Measurements from ENCODE around the gene GDF7. TPM values are rescaled to one million over a fixed set of nuclear protein-coding genes. Genes with fewer than 3 reads are reported as not detected.

Gene GDF7
- total and polyA plus RNA-seq, 4 donors, result 0.89 to 7.2 (median 3.3) TPM

GRCh38 chr2:20623741-20624155, 43.2 kb upstream of the GDF7 start:
- Histone ChIP-seq H3K9ac (ENCODE audit: low read depth in 1 of 2, low read length in 2 of 2) (no peak overlapping the region), H3K27me3 (ENCODE audit: control insufficient read depth in 4 of 4, insufficient read depth in 4 of 4, low read length in 3 of 4) (no peaks in the 10 kb centered on the region), H3K27ac (ENCODE audit: low read depth in 1 of 2, low read length in 2 of 2) (no peak overlapping the region), H3K36me3 (ENCODE audit: control insufficient read depth in 4 of 4, insufficient read depth in 3 of 4, low read depth in 1 of 4, low read length in 3 of 4) (peaks cover 0 to 18% (median 9%) of the 10 kb centered on the region in 4 donors), H3K9me3 (ENCODE audit: control insufficient read depth in 4 of 4, low read length in 3 of 4) (no peaks in the 10 kb centered on the region), H3K4me3 (ENCODE audit: low read depth in 1 of 3, low read length in 3 of 3) (no peak overlapping the region), H3K4me1 (ENCODE audit: control insufficient read depth in 4 of 4, insufficient read depth in 4 of 4, low read length in 3 of 4) (peaks cover 0 to 2% (median under 1%) of the 10 kb centered on the region in 4 donors)
- TF ChIP-seq FOXA2 (IDR thresholded peaks at IDR 0.05) (no peak), CTCF (IDR thresholded peaks at IDR 0.05; ENCODE audit: low read depth, low read length, missing input control) (no peak), TAF1 (conservative IDR thresholded peaks at IDR 0.05) (no peak), FOXA1 (IDR thresholded peaks at IDR 0.05) (no peak), RXRA (IDR thresholded peaks at IDR 0.05) (no peak), YY1 (IDR thresholded peaks at IDR 0.05) (no peak), EGR1 (IDR thresholded peaks at IDR 0.05; ENCODE audit: low read depth in 2 of 2) (no peak), SP1 (IDR thresholded peaks at IDR 0.05) (no peak), ZBTB33 (IDR thresholded peaks at IDR 0.05) (no peak), HNF4A (conservative IDR thresholded peaks at IDR 0.05) (no peak), HNF4G (IDR thresholded peaks at IDR 0.05) (no peak), NR2F2 (IDR thresholded peaks at IDR 0.05) (no peak), JUND (IDR thresholded peaks at IDR 0.05) (no peak), ATF3 (IDR thresholded peaks at IDR 0.05) (no peak), RAD21 (IDR thresholded peaks at IDR 0.05) (no peak), GABPA (IDR thresholded peaks at IDR 0.05 in 1 of 2, conservative IDR thresholded peaks at IDR 0.05 in 1 of 2) (no peak)
- TF ChIP-seq, protein P1, sequence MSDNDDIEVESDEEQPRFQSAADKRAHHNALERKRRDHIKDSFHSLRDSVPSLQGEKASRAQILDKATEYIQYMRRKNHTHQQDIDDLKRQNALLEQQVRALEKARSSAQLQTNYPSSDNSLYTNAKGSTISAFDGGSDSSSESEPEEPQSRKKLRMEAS (IDR thresholded peaks at IDR 0.05), result no peak
- TF ChIP-seq, protein P2, sequence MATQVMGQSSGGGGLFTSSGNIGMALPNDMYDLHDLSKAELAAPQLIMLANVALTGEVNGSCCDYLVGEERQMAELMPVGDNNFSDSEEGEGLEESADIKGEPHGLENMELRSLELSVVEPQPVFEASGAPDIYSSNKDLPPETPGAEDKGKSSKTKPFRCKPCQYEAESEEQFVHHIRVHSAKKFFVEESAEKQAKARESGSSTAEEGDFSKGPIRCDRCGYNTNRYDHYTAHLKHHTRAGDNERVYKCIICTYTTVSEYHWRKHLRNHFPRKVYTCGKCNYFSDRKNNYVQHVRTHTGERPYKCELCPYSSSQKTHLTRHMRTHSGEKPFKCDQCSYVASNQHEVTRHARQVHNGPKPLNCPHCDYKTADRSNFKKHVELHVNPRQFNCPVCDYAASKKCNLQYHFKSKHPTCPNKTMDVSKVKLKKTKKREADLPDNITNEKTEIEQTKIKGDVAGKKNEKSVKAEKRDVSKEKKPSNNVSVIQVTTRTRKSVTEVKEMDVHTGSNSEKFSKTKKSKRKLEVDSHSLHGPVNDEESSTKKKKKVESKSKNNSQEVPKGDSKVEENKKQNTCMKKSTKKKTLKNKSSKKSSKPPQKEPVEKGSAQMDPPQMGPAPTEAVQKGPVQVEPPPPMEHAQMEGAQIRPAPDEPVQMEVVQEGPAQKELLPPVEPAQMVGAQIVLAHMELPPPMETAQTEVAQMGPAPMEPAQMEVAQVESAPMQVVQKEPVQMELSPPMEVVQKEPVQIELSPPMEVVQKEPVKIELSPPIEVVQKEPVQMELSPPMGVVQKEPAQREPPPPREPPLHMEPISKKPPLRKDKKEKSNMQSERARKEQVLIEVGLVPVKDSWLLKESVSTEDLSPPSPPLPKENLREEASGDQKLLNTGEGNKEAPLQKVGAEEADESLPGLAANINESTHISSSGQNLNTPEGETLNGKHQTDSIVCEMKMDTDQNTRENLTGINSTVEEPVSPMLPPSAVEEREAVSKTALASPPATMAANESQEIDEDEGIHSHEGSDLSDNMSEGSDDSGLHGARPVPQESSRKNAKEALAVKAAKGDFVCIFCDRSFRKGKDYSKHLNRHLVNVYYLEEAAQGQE (IDR thresholded peaks at IDR 0.05), result no peak
- WGBS, result 94% methylated on average over 7 of the region's 7 CpGs
- DNase-seq (ENCODE audit: low spot score), result no peak
